Stimulated activated CD8-positive, alpha-beta memory T cell treated with anti-CD3 and anti-CD28 coated beads, Interleukin-12 subunit alpha, Interleukin-12 subunit beta, amount 100 ng/mL, for 4 hours (primary cell): ENCODE measurements around the gene CLDN17.

Experiments used
- DNase-seq: peaks from one replicate; pipeline ENCODE4 v3.0.0-alpha.2; 2020; ENCODE audit warnings: low read depth

Gene CLDN17

DNA sequence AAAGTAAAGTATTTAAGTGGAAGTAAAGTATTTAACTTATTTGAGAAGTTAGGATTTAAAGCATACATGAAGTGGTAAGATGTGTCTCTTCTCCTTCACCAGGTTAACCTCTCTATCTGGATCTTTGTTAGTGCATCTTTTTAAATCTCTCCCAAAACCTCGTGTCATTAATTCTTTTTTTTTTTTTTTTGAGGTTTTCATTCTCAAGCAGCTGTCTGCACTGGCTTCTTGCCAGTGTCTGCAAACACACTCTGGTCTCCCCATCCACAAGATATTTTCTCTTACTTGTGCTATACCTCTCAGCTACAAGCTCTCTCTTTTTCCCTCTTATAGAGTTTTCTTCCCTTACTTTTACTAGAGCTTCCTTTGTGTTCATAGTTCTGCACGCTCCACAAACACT is 49.0 kb downstream of the CLDN17 start:
- no peak for DNase-seq

DNA sequence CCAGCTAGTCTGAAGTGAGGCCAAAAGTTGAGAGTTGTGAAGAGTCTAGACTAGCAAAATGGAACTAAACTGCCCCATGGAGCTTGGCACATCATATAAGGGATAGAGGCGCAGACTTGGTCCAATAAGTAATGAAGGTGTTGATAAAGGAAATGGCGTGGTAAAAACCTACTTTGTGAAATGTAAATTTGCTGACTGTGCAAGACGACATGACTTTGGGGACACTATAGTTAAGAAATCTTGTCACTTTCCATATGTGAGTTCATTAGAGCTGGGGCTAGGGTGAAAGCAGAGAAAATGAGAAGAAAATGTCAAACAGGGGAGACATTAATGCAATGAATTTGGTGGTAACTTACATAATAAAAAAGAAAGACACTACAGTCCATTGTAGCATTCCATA is 50.1 kb downstream of the CLDN17 start:
- DNase-seq = no peak
